GM18858 (cell line): ENCODE measurements around the gene DDX4.

Source experiments
- ATAC-seq: cut with Tn5 transposase; IDR thresholded peaks from one replicate; pipeline ENCODE4 v1.9.1; 2021; ENCODE audit not compliant: unreplicated experiment

DDX4 gene

DNA sequence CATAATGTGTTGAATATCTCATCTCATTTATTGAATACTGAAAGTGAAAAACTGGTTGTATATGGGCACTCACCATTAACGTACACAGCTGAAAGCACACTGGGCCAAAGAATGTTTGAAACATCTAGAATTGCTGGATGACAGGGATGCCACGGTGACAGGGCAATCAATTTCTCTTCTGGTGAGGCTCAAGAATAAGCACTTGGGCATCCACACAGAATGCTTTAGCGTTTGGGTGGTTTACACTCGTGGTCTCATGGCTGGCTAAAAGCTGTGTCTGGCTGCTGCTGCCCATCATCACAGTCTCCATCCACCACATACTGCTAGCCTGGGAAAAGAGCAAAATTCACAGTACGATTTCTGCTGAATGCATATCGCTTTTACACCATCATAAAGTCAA is 82.6 kb downstream of the DDX4 start:
- no peak for ATAC-seq

DNA sequence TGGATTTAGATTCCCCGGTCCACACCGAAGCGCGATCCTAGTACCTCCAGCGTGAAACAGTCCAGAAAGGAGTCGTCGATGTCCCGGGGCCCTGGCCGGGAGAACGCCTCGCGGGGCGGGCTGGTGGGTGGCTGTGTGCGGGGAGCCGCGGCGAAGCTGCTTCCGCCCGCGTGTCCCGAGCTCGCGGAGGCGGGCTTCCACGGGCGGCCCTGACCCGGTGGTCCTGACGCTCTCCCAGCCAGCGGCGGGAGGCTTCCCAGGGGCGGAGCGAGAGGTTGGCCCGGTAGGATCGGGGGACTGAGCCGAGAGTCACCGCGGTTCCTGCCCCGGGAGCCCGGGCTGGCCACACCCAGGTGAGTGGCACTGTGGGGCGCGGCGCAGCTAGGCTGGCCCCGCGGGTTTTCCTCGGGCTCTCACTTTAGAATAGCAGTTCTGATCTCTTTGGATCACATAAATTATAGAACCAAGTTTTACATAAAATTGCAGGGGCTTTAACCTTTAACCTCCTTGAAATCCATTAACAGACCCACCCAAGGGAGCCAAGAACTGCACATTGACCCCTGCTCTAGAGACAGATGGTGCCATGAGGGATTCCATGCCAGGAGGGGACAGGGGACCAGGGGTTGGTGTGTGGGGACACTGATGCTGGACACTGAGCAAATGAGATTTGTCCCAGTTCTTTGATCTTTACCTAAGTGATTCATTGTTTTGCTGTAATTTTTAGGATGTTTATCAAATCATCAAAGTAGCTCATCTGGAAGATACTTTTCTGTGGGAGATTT is 84.1 kb downstream of the DDX4 start:
- no peak for ATAC-seq

DNA sequence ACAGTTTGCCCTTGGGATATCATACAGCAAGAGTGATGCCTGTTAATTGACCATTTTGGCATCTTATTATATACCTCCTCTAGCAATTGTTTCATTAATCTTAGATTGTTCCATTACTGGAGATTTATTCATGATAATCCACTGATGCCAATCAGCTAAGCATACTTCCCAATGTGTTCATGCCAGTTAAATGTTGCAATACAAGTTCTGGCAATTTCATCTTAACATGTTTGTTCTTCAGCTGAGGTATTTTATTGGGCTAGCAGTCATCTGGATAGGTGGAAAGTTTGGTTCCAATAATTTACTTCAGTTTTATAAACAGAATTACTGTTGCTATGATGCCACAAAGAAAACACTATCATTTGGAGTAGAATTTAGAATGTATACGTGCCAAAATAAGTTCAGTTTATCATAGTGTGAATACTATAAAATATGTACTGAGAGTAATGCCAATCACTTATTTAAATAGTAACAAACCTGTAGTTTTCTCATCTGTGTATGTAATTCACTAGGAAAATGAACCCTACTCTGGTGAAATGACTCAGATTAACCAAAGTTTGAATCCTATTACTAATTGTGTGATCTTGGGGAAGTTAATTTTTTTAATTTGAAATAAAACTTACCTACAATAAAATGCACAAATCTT is 85.4 kb downstream of the DDX4 start:
- ATAC-seq, result no peak

DNA sequence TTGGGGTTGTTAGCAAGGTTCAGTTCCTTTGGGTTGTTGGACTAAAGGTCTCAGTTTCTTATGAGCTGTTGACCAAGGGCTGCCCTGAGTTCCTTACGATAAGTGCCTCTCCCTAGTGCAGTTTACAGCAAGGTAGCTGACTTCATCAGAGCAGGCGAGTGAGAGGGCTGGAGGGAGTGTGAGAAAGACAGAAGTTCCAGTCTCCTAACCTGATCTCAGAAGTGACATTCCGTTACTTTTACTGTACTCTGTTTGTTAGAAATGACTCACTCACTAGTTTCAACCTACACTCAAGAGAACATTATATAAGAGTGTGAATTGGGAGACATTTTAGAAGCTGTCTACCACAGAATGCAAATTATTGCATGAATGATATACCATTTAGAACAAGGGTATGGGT is 92.1 kb downstream of the DDX4 start:
- ATAC-seq, result no peak

DNA sequence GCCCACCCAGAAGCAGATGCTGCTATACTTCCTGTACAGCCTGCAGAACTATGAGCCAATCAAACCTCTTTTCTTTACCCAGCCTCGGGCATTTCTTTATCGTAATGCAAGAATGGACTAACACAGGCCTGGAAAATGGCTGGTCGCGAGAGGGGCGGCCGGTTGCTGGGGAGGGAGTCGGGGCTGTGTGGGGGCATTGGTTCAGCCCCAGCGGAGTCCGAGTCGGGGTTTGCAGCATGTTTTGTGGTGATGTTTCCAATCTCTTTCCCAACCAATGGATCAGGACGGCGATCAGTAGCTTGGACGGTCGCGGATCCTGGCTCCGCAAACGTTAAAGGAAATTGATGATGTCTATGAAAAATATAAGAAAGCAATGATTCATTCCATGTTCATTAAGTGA is 94.6 kb downstream of the DDX4 start:
- ATAC-seq, result no peak

DNA sequence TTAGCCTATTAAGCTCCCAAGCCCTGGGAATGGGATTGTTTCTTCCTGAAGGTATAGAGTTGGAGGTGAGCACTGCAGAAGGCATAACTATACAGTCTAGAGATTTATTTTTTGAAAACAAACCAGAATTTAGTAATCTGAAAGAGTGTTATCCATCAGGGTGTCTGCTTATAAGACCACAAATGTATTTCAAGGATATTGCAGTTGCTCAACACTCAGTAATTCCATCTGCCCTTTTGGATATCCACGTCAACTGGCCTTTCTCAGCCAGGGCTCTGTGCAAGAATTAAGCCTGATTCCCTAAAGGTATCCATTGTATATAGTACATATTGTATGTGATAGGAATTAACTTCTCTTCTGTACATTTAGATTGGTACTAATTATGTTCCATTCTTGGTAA is 98.3 kb downstream of the DDX4 start:
- ATAC-seq, result no peak

DNA sequence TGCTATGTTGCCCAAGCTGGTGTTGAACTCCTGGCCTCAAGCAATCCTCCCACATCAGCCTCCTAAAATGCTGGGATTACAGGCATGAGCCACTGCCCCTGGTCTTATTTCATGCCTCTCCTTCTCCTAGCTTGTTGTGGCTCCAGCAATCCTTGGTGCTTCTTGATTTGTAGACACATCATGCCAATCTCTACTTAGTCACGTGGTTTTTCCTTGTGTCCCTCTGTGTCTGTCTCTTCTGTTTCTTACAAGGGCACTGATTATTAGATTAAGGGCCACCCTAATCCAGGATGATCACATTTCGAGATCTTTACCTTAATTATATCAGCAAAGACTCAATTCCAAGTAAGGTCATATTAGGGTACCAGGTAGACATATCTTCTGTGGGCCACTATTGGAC is 104.1 kb downstream of the DDX4 start:
- no peak for ATAC-seq

DNA sequence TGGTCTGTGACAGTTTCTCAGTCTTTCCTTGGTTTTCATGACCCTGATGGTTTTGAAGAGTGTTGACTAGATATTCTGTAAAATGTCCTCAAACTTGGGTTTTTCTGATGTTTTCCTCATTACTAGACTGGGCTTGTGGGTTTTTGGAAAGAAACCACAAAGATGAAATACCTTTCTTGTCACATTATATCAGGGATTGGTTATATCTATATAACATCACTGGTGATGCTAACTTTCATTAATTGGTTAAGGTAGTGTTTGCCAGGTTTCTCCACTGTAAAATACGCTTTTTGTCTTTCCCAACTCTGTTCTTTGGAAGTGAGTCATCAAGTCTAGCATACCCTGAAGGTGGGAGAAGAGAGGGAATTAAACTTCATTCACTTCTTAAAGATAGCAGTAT is 110.0 kb downstream of the DDX4 start:
- no peak for ATAC-seq

DNA sequence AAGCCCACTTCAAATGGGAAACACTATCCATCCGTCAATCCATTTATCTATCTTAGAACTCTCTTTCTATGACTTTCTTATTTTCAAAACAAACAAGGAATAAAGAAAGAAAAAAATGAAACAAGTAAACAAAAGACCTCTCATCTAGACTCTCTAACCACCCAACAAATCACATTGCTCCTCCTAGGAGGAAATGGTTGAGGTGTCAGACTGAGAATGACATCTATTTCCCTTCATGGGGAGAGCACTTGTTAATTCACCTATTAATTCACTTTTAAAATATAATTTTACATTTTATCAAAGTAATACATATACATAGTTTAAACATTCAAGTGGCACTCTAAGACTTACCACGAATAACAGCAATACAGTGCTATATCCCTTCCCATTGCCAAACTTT is 110.9 kb downstream of the DDX4 start:
- ATAC-seq, result no peak

DNA sequence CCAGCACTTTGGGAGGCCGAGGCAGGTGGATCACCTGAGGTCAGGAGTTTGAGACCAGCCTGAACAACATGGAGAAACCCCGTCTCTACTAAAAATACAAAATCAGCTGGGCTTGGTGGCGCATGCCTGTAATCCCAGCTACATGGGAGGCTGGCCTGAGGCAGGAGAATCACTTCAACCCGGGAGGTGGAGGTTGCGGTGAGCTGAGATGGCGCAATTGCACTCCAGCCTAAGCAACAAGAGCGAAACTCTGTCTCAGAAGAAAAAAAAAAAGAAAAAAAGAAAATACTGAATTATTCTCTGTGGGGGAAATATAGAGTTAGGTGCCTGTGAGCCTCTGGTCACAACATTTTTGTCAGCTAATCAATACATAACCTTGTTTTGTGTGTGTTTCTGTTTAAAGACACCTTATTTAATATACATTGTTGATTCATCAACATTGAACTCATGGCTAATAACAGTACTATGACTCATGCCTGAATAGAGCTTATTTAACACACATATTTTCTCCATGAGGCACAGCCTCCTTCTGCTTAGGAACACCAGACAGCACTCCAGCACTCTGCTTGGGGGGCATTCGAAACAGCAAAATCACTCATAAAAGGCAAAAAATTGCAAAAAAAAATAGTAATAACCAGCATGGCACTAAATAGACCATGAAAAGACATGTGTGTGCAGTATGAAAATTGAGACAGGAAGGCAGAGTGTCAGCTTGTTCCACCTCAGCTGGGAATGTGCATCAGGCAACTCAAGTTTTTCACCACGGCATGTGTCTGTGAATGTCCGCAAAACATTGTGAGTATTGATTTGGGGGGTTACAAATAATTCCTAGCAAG is 113.2 kb downstream of the DDX4 start, which contains the start of gene IL31RA:
TSS of gene IL31RA (plus strand) at position 519 of the 836 bp plus-strand sequence. CDS start at position 733, 214 bp downstream.
- ATAC-seq, result no peak

DNA sequence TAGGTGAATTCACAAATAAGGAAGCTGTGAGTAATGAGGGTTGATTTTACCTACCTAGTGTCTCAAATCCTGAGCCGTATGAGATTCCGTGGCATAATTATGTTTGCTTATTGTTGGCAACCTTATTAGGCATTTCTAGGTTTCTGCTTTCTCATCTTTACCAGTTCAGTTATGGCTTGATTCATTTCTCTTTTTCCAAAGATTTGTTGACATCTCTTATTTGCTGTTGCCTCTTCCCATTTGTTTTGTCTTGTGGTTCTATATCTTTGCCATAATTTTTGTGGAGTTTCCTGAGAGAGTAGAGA is 113.8 kb downstream of the DDX4 start:
- ATAC-seq, result no peak

DNA sequence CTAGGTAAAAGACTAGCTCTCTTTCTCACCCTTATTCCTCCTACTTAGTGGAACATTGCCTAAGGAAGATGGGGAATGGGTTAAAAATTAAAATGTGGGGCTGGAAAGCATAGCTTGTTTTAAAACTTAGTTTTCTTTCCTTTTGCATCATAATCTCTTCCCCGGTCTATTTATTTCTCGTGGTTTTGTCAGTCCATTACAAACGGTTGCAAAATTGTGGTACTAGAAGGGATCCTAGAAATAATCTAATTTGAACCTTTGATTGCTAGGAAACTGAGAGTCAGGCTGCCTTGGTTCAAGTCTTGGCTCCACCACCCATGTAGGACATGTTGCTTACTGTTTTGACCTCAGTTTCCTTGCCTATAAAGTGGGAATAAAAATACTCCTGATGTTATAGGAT is 114.6 kb downstream of the DDX4 start:
- no peak for ATAC-seq

DNA sequence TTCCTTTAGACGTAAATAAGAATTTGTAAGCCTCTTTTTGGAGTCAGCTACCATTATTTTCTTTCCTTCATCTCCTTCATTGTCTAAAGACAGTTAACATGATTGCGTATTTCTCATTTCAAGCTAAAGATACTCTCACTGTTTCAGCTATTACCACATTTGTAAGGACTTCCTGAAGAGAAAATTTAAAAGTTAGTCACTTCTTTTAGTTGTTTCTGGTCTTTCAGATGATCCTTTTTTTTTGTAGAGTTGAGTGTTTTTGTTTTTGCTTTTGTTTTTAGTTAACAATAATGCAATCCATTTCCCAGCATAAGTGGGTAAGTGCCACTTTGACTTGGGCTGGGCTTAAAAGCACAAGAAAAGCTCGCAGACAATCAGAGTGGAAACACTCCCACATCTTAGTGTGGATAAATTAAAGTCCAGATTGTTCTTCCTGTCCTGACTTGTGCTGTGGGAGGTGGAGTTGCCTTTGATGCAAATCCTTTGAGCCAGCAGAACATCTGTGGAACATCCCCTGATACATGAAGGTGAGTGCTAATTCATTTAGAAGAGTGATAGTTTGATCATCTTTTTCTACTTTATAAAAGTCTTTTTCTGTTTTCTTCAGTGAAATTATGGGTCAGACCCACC is 115.3 kb downstream of the DDX4 start:
- ATAC-seq, result no peak

DNA sequence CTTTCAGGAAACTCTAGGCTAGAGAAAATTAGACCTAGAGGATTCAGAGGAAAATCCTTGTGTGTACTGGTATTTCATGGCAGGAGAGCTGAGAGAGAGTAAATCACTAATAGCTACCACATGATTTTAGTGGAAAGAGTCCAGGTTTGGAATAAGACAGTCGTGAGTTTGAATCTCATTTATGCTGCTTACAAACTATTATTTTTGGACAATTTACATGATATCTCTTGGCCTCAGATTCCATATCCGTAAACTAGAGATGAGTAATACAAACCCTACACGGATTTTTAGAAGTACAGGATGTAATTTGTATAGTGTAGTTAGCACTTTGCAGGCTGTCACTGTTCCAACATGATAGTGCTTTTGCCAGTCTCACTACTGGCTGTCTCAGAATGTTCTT is 116.0 kb downstream of the DDX4 start:
- no peak for ATAC-seq

DNA sequence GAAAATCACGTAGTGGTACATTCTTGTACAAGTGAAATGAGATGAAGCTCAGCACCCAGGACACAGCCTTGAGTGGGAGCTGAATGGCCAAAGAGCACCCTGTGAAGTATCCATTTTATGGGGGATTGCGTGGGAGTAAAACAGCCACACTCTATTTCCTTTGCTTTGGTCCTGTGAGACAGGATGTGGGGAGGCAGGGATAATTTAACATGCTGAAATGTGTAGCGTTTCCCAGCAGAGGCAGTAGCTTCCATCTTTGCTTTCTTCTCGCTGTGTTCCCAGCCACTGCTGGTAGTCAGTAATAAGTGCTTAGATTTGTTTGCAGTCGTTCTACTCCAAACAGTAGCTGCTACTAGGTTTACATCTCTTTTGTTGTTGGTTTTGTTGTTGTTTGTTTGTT is 117.6 kb downstream of the DDX4 start:
- no peak for ATAC-seq

DNA sequence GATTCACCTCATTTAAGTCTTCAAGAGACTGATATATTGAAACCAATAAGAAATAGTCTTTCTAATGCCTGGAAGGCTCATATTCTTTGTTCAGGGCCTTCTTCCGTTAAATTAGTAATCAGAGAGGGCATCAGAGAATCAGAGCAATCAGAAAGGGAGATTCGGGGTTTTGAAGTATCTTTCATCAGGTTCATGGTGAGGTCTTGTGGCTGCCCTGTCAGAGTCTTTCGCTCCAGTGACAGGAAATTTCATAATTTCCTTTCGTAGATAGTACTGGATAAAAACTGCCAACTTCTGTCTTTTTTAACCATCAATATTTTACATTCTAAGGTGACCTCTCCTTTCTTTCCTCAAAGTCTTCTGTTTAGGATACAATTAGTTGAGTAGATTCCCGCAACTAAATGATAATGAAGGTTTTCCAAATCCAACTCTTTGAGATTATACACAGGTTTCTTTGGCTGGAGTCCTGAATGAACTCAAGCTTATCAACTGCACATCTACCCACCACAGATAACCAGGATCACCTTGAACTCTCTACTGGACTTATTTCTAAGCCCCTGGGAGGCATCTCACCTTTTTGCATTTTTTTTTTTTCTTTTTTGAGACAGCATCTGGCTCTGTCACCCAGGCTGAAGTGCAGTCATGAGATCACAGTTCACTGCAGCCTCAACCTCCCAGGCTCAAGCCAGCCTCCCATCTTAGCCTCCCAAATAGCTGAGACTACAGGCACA is 118.8 kb downstream of the DDX4 start:
- ATAC-seq, result no peak

DNA sequence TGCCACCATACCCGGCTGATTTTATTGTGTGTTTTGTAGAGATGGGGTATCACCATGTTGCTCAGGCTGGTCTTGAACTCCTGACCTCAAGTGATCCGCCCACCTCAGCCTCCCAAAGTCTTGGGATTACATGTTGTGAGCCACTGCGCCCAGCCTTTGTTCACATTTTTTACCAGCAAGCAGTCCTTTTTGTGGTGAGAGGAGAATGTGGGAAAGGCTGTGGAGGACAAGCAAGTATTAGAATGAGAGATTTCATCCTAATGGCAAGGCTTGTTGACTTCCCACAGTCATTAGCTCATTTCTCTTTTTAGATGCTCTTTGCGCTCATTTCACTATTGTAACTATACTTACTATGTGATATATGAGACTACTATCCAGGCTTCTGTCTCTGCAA is 119.4 kb downstream of the DDX4 start:
- no peak for ATAC-seq

DNA sequence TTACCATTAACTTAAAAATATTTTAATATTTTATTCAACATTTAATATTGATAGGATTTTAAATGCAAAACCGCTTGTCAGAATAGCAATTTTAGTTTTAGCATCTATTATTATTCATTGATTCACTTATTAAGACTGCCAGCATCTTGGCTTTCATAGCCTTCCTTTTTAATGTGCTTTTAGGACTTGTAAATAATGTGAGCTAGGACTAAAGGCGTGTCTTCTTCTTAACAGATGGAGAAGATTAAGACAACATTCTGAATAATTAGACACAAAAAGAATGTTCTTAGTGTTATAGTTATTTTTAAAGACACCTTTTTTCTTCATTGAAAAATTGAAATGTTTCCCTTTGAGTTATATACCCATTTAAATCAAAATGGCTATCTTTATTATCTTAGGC is 120.2 kb downstream of the DDX4 start:
- no peak for ATAC-seq

DNA sequence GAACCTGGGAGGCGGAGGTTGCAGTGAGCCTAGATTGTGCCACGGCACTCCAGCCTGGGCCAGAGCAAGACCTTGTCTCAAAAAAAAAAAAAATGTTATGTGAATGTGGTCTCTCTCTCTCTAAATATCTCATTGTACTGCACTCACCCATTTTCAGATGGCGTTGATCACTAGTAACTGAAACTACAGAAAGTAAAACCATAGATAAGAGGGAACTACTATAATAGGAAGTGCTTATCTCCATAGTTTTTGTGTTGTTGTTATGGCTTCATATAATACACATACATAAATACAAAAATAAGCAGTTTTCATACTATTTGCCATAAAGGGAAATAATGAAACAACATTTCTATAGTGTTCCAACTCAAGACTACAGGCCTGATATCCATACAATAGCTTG is 122.4 kb downstream of the DDX4 start:
- no peak for ATAC-seq

DNA sequence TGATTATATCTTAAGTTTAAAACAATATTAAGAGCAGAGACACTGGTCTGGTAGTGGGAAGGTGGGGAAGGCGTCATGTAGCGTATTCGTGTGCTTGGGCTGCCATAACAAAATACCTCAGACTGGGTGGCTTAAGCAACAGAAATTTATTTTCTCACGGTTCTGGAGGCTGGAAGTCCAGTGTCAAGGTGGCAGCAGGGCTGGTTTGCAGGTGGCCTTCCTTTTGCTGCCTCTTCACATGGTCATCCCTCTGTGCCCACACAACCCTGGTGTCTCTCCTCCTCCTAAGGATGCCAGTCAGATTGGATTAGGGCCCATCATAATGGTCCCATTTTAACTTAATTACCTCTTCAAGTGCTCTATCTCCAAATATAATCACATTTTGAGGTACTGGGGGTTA is 122.8 kb downstream of the DDX4 start:
- no peak for ATAC-seq
